GM21526 (cell line): ENCODE data around the gene FOLR3.
"Not testable (repeated sequence)": the region's sequence is repeated elsewhere in the genome, so short reads cannot be mapped to it uniquely, and the experiment has no call there.

Source experiments
- ATAC-seq: cut with Tn5 transposase; IDR thresholded peaks from one replicate; pipeline ENCODE4 v1.9.1; 2021; ENCODE audit warnings: moderate library complexity; ENCODE audit not compliant: unreplicated experiment, low FRiP score

FOLR3 gene

GRCh38 chr11:72157131-72157530, 21.6 kb downstream of the FOLR3 start:
- no peak for ATAC-seq

- no peak for ATAC-seq
Observed at GRCh38 chr11:72160319-72160718, 24.8 kb downstream of the FOLR3 start.

GRCh38 chr11:72162891-72163492, 27.5 kb downstream of the FOLR3 start:
- ATAC-seq: no peak

- ATAC-seq: not testable (repeated sequence)
Observed at GRCh38 chr11:72164187-72164586, 28.7 kb downstream of the FOLR3 start.

GRCh38 chr11:72169046-72169555, 33.6 kb downstream of the FOLR3 start:
- not testable (repeated sequence) for ATAC-seq

GRCh38 chr11:72169754-72170153, 34.2 kb downstream of the FOLR3 start:
- not testable (repeated sequence) for ATAC-seq

- not testable (repeated sequence) for ATAC-seq
Observed at GRCh38 chr11:72172043-72172442, 36.5 kb downstream of the FOLR3 start.

- ATAC-seq: no peak
Observed at GRCh38 chr11:72173291-72173690, 37.8 kb downstream of the FOLR3 start.

- ATAC-seq: no peak
Observed at GRCh38 chr11:72174302-72175070, 39.0 kb downstream of the FOLR3 start.

- ATAC-seq: no peak
Observed at GRCh38 chr11:72177656-72178055, 42.1 kb downstream of the FOLR3 start.

- no peak for ATAC-seq
Observed at GRCh38 chr11:72179049-72179803, 43.7 kb downstream of the FOLR3 start.

GRCh38 chr11:72179804-72180396, 44.4 kb downstream of the FOLR3 start:
- no peak for ATAC-seq

- not testable (repeated sequence) for ATAC-seq
Observed at GRCh38 chr11:72180892-72181552, 45.5 kb downstream of the FOLR3 start.

GRCh38 chr11:72181553-72181958, 46.0 kb downstream of the FOLR3 start:
- not testable (repeated sequence) for ATAC-seq

GRCh38 chr11:72188267-72188666, 52.7 kb downstream of the FOLR3 start:
- ATAC-seq: no peak
